ENCODE results near the gene DNAH6. TPM values are rescaled to one million over a fixed set of nuclear protein-coding genes. Genes with fewer than 3 reads are reported as not detected.

DNAH6 gene
- total RNA-seq, 1 donor from 2014 or later: 6.3 TPM

DNA sequence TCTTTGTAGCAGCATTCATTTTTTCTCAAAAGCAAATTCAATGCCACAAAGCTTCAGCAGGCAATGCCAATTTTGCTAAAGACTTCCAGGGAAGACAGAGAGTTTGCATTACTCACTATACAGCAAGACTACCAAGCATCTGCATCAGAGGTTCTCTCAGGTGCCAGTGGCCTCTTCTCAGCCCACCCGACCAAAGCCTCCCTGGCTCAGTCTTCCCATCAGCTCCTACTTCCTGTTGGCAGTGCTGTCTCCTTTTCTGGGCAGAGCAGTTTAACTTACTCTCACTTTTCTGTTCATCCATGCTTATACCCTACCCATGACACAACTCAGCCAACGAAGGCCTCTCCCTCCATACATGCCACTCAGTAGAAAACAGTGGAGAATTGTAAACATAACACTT is 207.5 kb downstream of the DNAH6 start:
- DNase-seq: no peak
- TF ChIP-seq CTCF (IDR thresholded peaks at IDR 0.05): no peak
- H3K4me3 ChIP-seq: no peak overlapping the region
- no peaks in the 10 kb centered on the region for H3K9me3 ChIP-seq
- intact Hi-C loops (cut with DNase I): no loop called here
- H3K27ac ChIP-seq: no peak overlapping the region
- no peaks in the 10 kb centered on the region for H3K4me1 ChIP-seq
- H3K36me3 ChIP-seq: no peaks in the 10 kb centered on the region
- no peaks in the 10 kb centered on the region for H3K27me3 ChIP-seq (ENCODE audit: low read depth)
- ATAC-seq: no peak

GRCh38 chr2:84725717-84726116 is 209.4 kb downstream of the DNAH6 start:
- DNase-seq: no peak
- no peak for TF ChIP-seq CTCF (IDR thresholded peaks at IDR 0.05)
- peak in 1 of 2 donors; percentile 40 for ATAC-seq
- no peaks in the 10 kb centered on the region for H3K9me3 ChIP-seq
- no peaks in the 10 kb centered on the region for H3K27me3 ChIP-seq (ENCODE audit: low read depth)
- H3K36me3 ChIP-seq: no peaks in the 10 kb centered on the region
- intact Hi-C loops (cut with DNase I): no loop called here
- no peaks in the 10 kb centered on the region for H3K4me1 ChIP-seq
- no peak overlapping the region for H3K27ac ChIP-seq
- H3K4me3 ChIP-seq: no peak overlapping the region

DNA sequence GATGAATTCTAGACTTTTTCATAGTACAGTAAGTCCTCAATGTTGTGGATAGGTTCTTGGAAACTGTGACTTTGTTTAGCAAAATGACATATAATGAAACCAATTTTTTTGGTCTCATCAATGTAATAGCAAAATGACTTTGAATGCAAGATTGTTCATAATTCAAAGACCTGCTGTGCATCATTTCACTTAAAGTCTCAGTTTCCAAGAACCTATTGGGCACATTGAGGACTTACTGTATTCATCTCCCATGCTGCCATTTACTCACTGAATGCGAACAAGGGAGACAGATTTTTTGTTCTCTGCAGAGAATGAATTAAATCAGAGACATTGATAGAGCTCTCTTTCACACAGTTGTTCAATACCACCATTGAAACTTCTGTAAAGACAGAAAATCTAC is 211.0 kb downstream of the DNAH6 start:
- TF ChIP-seq CTCF (IDR thresholded peaks at IDR 0.05): no peak
- ATAC-seq (no peak), DNase-seq (no peak)
- H3K27ac ChIP-seq: no peak overlapping the region
- intact Hi-C loops (cut with DNase I): no loop called here
- no peak overlapping the region for H3K4me3 ChIP-seq
- no peaks in the 10 kb centered on the region for H3K27me3 ChIP-seq (ENCODE audit: low read depth)
- H3K9me3 ChIP-seq: no peaks in the 10 kb centered on the region
- H3K36me3 ChIP-seq: no peaks in the 10 kb centered on the region
- H3K4me1 ChIP-seq: no peaks in the 10 kb centered on the region

- H3K27ac ChIP-seq: no peak overlapping the region
- ATAC-seq (no peak), DNase-seq (no peak)
- no peaks in the 10 kb centered on the region for H3K36me3 ChIP-seq
- no peaks in the 10 kb centered on the region for H3K9me3 ChIP-seq
- H3K27me3 ChIP-seq (ENCODE audit: low read depth): no peaks in the 10 kb centered on the region
- H3K4me1 ChIP-seq: no peaks in the 10 kb centered on the region
- no peak overlapping the region for H3K4me3 ChIP-seq
- intact Hi-C loops (cut with DNase I): no loop called here
- no peak for TF ChIP-seq CTCF (IDR thresholded peaks at IDR 0.05)
These were observed 212.9 kb downstream of the DNAH6 start for GRCh38 chr2:84729224-84729623.

- no peak overlapping the region for H3K4me3 ChIP-seq
- H3K27me3 ChIP-seq (ENCODE audit: low read depth): no peaks in the 10 kb centered on the region
- no peak overlapping the region for H3K27ac ChIP-seq
- H3K4me1 ChIP-seq: no peaks in the 10 kb centered on the region
- H3K36me3 ChIP-seq: no peaks in the 10 kb centered on the region
- ATAC-seq: no peak
- intact Hi-C loops (cut with DNase I): no loop called here
- peaks cover 1% of the 10 kb centered on the region for H3K9me3 ChIP-seq
- TF ChIP-seq CTCF (IDR thresholded peaks at IDR 0.05): no peak
- DNase-seq: no peak
These were observed 214.9 kb downstream of the DNAH6 start for GRCh38 chr2:84731185-84731584.

All from lower lobe of right lung (tissue), 2 donors.